Thyroid gland (tissue), 4 donors: Measurements from ENCODE around the gene TMUB2. TPM values are rescaled to one million over a fixed set of nuclear protein-coding genes. Genes with fewer than 3 reads are reported as not detected.
A peak's percentile ranks its signal among the peaks of the same experiment; 100 is the strongest.

Experiments used
- DNase-seq, 2 donors: peaks; one replicate each; pipeline ENCODE4 v3.0.0-alpha.2; 2019
- H3K27ac ChIP-seq, 3 donors: fragments of 200-600 bp; sonication (generic); 1 replicate in 2 of 3; 2 replicates in 1 of 3; pipeline ENCODE4 v1.5.1; 2016 to 2019; ENCODE audit warnings: mild to moderate bottlenecking in 1 of 3, moderate library complexity in 1 of 3
- H3K27me3 ChIP-seq: fragments of 200-600 bp; sonication (generic); one replicate; pipeline ENCODE4 v1.5.1; 2019
- H3K36me3 ChIP-seq, 2 donors: fragments of 200-600 bp; sonication (generic); one replicate each; pipeline ENCODE4 v1.5.1; 2016 to 2019
- H3K4me1 ChIP-seq, 2 donors: fragments of 200-600 bp; sonication (generic); one replicate each; pipeline ENCODE4 v1.5.1; 2017 to 2019
- H3K4me3 ChIP-seq, 3 donors: fragments of 200-600 bp; sonication (generic); replicated peaks in 1 of 3; 1 replicate in 2 of 3; 2 replicates in 1 of 3; pipeline ENCODE4 v1.5.1; 2016; ENCODE audit warnings: mild to moderate bottlenecking in 1 of 3
- H3K9me3 ChIP-seq: fragments of 200-600 bp; sonication (generic); one replicate; pipeline ENCODE4 v1.5.1; 2017
- CTCF ChIP-seq, 6 experiments: fragments of 200-600 bp in 3 of 6; fragments of 450-650 bp in 3 of 6; sonication (generic) in 3 of 6; IDR thresholded peaks; one replicate each; pipeline ENCODE4 v1.5.1; 2016 to 2019; ENCODE audit warnings: antibody characterized with exemption in 6 of 6, mild to moderate bottlenecking in 2 of 6, inconsistent platforms in 1 of 6, moderate library complexity in 1 of 6
- POLR2A ChIP-seq, 2 donors: fragments of 450-650 bp; IDR thresholded peaks; one replicate each; pipeline ENCODE4 v1.6.1; 2017; ENCODE audit warnings: antibody characterized with exemption in 2 of 2, mild to moderate bottlenecking in 2 of 2, moderate library complexity in 1 of 2
- WGBS, 2 donors: methylation state at CpG; one replicate each; pipeline ENCODE4 v1.1.5; 2017; 5-methylcytosine and 5-hydroxymethylcytosine counted together
- intact Hi-C: fragments of 100-400 bp; cut with DNase I; formaldehyde crosslinking; loops from one replicate; pipeline ENCODE4 v1.15.1; 2023
- total RNA-seq, 4 donors: library from RNA; depleted of rRNA; stranded (reverse); fragments of >200 nt; gene quantifications; one replicate each; pipeline ENCODE4 v1.2.3, GENCODE V29; 2016

Gene TMUB2
- total RNA-seq, 4 donors from 2014 or later, result 30.6 to 50.5 (median 44.6) TPM

GRCh38 chr17:44202756-44203155, 16.0 kb downstream of the TMUB2 start:
- no peak for TF ChIP-seq POLR2A (IDR thresholded peaks at IDR 0.05)
- TF ChIP-seq CTCF (IDR thresholded peaks at IDR 0.05), result no peak

GRCh38 chr17:44203731-44204440, 17.1 kb downstream of the TMUB2 start:
- intact Hi-C loops, result loop anchor here (5.0 kb wide), 1 partner anchor 143 kb away; the partner anchor contains the start of gene GRN
- TF ChIP-seq POLR2A (IDR thresholded peaks at IDR 0.05) (no peak), CTCF (IDR thresholded peaks at IDR 0.05) (peak; percentile 25 to 74 (median 52))
- Histone ChIP-seq H3K4me3 (no peak overlapping the region), H3K9me3 (no peaks in the 10 kb centered on the region), H3K27ac (no peak overlapping the region), H3K27me3 (no peaks in the 10 kb centered on the region), H3K36me3 (peaks cover 23 to 24% of the 10 kb centered on the region in 2 donors), H3K4me1 (peaks cover 5 to 11% of the 10 kb centered on the region in 2 donors)
- WGBS, 2 donors, result 53 to 58% methylated on average over 9 of the region's 9 CpGs
- DNase-seq, result peak; percentile 46 to 50

More at GRCh38 chr17:44202756-44203155, 16.0 kb downstream of the TMUB2 start:
- Histone ChIP-seq H3K36me3 (peaks cover 13% of the 10 kb centered on the region in 2 donors), H3K9me3 (no peaks in the 10 kb centered on the region), H3K4me3 (no peak overlapping the region), H3K4me1 (peaks cover 11 to 18% of the 10 kb centered on the region in 2 donors), H3K27ac (no peak overlapping the region), H3K27me3 (no peaks in the 10 kb centered on the region)
- WGBS, 2 donors, result 93 to 95% methylated on average over 4 of the region's 4 CpGs
- intact Hi-C loops, result loop anchor here (5.0 kb wide), 1 partner anchor 145 kb away; the partner anchor contains the start of gene GRN
- DNase-seq, result no peak

- no peak for DNase-seq
- Histone ChIP-seq H3K4me1 (peaks cover 5 to 11% of the 10 kb centered on the region in 2 donors), H3K36me3 (peaks cover 29 to 30% of the 10 kb centered on the region in 2 donors), H3K4me3 (no peak overlapping the region), H3K27ac (no peak overlapping the region), H3K27me3 (no peaks in the 10 kb centered on the region), H3K9me3 (no peaks in the 10 kb centered on the region)
- TF ChIP-seq CTCF (IDR thresholded peaks at IDR 0.05) (no peak), POLR2A (IDR thresholded peaks at IDR 0.05) (no peak)
- 64 to 81% methylated on average over 4 to 5 of the region's 5 CpGs for WGBS, 2 donors
- intact Hi-C loops, result loop anchor here (5.0 kb wide), 1 partner anchor 143 kb away; the partner anchor contains the start of gene GRN
Observed at GRCh38 chr17:44204441-44204882, 17.7 kb downstream of the TMUB2 start.

GRCh38 chr17:44205962-44206824, 19.4 kb downstream of the TMUB2 start:
- no peak for TF ChIP-seq CTCF (IDR thresholded peaks at IDR 0.05)
- TF ChIP-seq POLR2A (IDR thresholded peaks at IDR 0.05), result no peak
- Histone ChIP-seq H3K27me3 (no peaks in the 10 kb centered on the region), H3K4me3 (no peak overlapping the region), H3K4me1 (peaks cover 0 to 12% of the 10 kb centered on the region in 2 donors), H3K36me3 (peaks cover 44 to 47% of the 10 kb centered on the region in 2 donors), H3K27ac (no peak overlapping the region), H3K9me3 (no peaks in the 10 kb centered on the region)
- WGBS, 2 donors, result 70 to 72% methylated on average over 12 to 13 of the region's 13 CpGs
- intact Hi-C loops, result no loop called here
- no peak for DNase-seq
